HL-60 (cell line): ENCODE results near the gene HLA-C.

ENCODE experiments used
- DNase-seq, 2 experiments: peaks; one replicate each; pipeline ENCODE4 v3.0.0-alpha.2; 2010 to 2020; ENCODE audit warnings: low read depth in 1 of 2, low spot score in 1 of 2
- H3K27ac ChIP-seq: fragments of 250-450 bp; sonication (Bioruptor Pico); replicated peaks from 2 replicates; pipeline ENCODE4 v1.5.1; 2020; ENCODE audit warnings: mild to moderate bottlenecking, moderate library complexity
- H3K27me3 ChIP-seq: fragments of 250-450 bp; sonication (Bioruptor Pico); 2 replicates; pipeline ENCODE4 v1.5.1; 2021; ENCODE audit warnings: mild to moderate bottlenecking, moderate library complexity; ENCODE audit not compliant: insufficient read depth, poor library complexity, severe bottlenecking
- H3K4me3 ChIP-seq: replicated peaks from 2 replicates; pipeline ENCODE4 v1.5.1; 2011; ENCODE audit warnings: mild to moderate bottlenecking, control low read depth, low read length; ENCODE audit not compliant: insufficient read depth
- GABPA ChIP-seq: IDR thresholded peaks from 2 replicates; pipeline ENCODE4 v1.6.1; 2012; ENCODE audit warnings: low read depth
- POLR2AphosphoS5 ChIP-seq: IDR thresholded peaks from 2 replicates; pipeline ENCODE4 v1.6.1; 2012; ENCODE audit warnings: low read depth
- SPI1 ChIP-seq: IDR thresholded peaks from 2 replicates; pipeline ENCODE4 v1.6.1; 2012; ENCODE audit warnings: low read depth, mild to moderate bottlenecking, borderline replicate concordance
- TF ChIP-seq, protein P1 (sequence below): IDR thresholded peaks from 2 replicates; pipeline ENCODE4 v1.6.1; 2012; ENCODE audit warnings: low read depth; ENCODE audit not compliant: insufficient replicate concordance
- TF ChIP-seq, protein P2 (sequence below): IDR thresholded peaks from one replicate; pipeline ENCODE4 v1.5.1; 2011; ENCODE audit warnings: low read length, control low read depth, inconsistent platforms; ENCODE audit not compliant: insufficient read depth

The HLA-C gene

DNA sequence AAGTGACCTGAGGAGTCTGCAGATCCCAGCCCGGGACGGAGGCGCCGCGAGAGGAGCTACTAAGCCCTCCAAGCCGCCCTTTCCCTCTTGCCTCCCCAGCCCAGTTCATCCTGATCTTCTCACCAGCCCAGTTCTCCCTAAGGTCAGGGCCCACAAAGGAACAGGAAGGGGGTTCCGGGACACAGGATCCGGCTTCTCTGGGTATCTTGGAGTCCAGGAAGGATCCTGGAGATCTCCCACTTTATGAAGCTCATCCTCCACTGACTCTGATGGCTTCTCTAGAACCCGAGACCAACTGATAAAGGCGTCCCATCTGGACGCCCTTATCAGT, 36.9 kb upstream of the HLA-C start:
- Histone ChIP-seq H3K27ac (no peak overlapping the region), H3K27me3 (peaks cover 3% of the 10 kb centered on the region), H3K4me3 (no peak overlapping the region)
- no peak for TF ChIP-seq GABPA
- TF ChIP-seq, protein P1, sequence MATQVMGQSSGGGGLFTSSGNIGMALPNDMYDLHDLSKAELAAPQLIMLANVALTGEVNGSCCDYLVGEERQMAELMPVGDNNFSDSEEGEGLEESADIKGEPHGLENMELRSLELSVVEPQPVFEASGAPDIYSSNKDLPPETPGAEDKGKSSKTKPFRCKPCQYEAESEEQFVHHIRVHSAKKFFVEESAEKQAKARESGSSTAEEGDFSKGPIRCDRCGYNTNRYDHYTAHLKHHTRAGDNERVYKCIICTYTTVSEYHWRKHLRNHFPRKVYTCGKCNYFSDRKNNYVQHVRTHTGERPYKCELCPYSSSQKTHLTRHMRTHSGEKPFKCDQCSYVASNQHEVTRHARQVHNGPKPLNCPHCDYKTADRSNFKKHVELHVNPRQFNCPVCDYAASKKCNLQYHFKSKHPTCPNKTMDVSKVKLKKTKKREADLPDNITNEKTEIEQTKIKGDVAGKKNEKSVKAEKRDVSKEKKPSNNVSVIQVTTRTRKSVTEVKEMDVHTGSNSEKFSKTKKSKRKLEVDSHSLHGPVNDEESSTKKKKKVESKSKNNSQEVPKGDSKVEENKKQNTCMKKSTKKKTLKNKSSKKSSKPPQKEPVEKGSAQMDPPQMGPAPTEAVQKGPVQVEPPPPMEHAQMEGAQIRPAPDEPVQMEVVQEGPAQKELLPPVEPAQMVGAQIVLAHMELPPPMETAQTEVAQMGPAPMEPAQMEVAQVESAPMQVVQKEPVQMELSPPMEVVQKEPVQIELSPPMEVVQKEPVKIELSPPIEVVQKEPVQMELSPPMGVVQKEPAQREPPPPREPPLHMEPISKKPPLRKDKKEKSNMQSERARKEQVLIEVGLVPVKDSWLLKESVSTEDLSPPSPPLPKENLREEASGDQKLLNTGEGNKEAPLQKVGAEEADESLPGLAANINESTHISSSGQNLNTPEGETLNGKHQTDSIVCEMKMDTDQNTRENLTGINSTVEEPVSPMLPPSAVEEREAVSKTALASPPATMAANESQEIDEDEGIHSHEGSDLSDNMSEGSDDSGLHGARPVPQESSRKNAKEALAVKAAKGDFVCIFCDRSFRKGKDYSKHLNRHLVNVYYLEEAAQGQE = no peak
- no peak for TF ChIP-seq SPI1
- no peak for TF ChIP-seq POLR2AphosphoS5
- DNase-seq = no peak

DNA sequence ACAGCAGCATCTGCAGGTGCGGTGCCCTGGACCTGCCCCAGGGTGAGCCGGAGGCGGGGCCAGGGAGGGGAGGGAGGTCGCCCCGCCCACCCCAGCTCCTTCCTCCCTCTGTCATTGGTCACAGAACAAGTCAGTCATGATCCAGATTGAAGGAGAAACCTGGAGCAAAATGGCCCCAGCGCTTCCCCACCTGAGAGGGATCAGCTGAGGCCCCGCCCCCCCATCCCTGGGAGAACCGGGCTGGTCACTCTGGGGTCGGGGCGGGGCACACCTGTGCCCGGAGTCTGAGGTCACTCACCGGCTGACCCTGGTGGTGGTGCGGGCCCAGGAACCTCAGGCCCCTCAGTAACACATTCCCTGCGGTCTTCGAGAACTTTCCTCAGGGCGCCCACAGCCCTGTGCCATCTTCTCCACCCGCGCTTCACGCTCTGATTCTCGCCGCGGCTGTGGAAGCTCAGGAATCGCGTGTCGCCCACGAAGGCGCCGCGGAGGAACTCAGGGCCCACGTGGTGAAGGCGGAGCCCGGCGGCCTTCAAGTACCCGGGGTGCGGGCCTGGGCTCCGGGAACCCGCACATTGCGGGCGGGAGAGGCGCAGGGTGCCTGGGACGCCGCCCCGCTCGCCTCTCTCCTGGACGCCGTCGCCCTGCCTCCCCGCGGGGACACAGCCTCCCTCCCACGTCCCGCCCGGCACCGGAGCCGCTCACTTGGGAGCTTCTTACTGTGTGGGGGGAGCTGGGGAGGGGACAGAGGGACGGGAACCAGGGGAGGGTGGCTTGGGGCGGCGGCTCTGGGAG, 36.4 kb upstream of the HLA-C start:
- DNase-seq = no peak
- TF ChIP-seq, protein P1 = no peak
- TF ChIP-seq POLR2AphosphoS5 = no peak
- TF ChIP-seq SPI1 = no peak
- TF ChIP-seq, protein P2, sequence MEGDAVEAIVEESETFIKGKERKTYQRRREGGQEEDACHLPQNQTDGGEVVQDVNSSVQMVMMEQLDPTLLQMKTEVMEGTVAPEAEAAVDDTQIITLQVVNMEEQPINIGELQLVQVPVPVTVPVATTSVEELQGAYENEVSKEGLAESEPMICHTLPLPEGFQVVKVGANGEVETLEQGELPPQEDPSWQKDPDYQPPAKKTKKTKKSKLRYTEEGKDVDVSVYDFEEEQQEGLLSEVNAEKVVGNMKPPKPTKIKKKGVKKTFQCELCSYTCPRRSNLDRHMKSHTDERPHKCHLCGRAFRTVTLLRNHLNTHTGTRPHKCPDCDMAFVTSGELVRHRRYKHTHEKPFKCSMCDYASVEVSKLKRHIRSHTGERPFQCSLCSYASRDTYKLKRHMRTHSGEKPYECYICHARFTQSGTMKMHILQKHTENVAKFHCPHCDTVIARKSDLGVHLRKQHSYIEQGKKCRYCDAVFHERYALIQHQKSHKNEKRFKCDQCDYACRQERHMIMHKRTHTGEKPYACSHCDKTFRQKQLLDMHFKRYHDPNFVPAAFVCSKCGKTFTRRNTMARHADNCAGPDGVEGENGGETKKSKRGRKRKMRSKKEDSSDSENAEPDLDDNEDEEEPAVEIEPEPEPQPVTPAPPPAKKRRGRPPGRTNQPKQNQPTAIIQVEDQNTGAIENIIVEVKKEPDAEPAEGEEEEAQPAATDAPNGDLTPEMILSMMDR = no peak
- TF ChIP-seq GABPA = no peak
- peaks cover 3% of the 10 kb centered on the region for H3K27me3 ChIP-seq
- no peak overlapping the region for H3K27ac ChIP-seq
- H3K4me3 ChIP-seq = no peak overlapping the region

DNA sequence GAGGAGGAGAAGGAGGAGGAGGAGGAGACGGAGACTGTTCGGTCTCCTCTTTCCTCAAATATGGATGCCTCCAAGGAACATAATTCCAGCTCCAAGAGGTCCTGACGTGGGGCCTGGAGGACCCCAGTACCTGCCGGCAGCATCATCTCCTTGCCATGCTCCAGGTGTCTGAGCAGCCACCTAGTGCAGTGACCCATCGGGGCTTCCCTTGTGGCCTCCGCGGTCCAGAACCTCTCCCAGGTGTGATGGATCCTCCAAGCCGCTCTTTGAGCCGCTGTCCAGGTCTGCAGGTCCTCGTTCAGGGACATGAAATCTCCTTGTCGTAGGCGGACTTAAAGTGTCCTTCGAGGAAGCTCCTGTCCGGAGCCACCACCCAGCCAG, 35.8 kb upstream of the HLA-C start:
- no peak overlapping the region for H3K4me3 ChIP-seq
- TF ChIP-seq GABPA (no peak), SPI1 (no peak), POLR2AphosphoS5 (no peak)
- TF ChIP-seq, protein P2 = no peak
- TF ChIP-seq, protein P1 = no peak
- no peak overlapping the region for H3K27ac ChIP-seq
- no peak for DNase-seq
- H3K27me3 ChIP-seq = peaks cover 3% of the 10 kb centered on the region
